HG02623 (cell line): ENCODE results near the gene PPM1M.

Experiments
- ATAC-seq: cut with Tn5 transposase; IDR thresholded peaks from one replicate; pipeline ENCODE4 v1.9.1; 2021; ENCODE audit warnings: moderate library complexity; ENCODE audit not compliant: unreplicated experiment

The PPM1M gene

GRCh38 chr3:52245322-52246263, at the start of gene PPM1M:
TSS of gene PPM1M (plus strand) at chr3:52245759. CDS start at chr3:52245825, 66 bp downstream.
- ATAC-seq: no peak

GRCh38 chr3:52195823-52196331, 49.7 kb upstream of the PPM1M start:
- ATAC-seq: no peak

GRCh38 chr3:52196977-52197376, 48.6 kb upstream of the PPM1M start:
- ATAC-seq: no peak

- ATAC-seq: no peak
Measured at GRCh38 chr3:52197499-52197841, 48.1 kb upstream of the PPM1M start.

GRCh38 chr3:52197842-52198625, 47.5 kb upstream of the PPM1M start, which contains the start of gene ALAS1:
TSS of gene ALAS1 (plus strand) at chr3:52198160. CDS start at chr3:52199242, 1,082 bp downstream.
- peak; percentile 70 for ATAC-seq

- ATAC-seq: no peak
Measured at GRCh38 chr3:52198643-52199608, 46.6 kb upstream of the PPM1M start.

- ATAC-seq: no peak
Measured at GRCh38 chr3:52200981-52201679, 44.4 kb upstream of the PPM1M start.

- ATAC-seq: no peak
Measured at GRCh38 chr3:52202384-52203077, 43.0 kb upstream of the PPM1M start.

GRCh38 chr3:52203701-52204100, 41.9 kb upstream of the PPM1M start:
- no peak for ATAC-seq

GRCh38 chr3:52204337-52205073, 41.1 kb upstream of the PPM1M start:
- ATAC-seq: no peak

GRCh38 chr3:52205727-52206372, 39.7 kb upstream of the PPM1M start:
- no peak for ATAC-seq

GRCh38 chr3:52208556-52208955, 37.0 kb upstream of the PPM1M start:
- ATAC-seq: no peak

GRCh38 chr3:52210037-52210436, 35.5 kb upstream of the PPM1M start:
- no peak for ATAC-seq

GRCh38 chr3:52210550-52211046, 35.0 kb upstream of the PPM1M start:
- no peak for ATAC-seq

GRCh38 chr3:52211268-52211891, 34.2 kb upstream of the PPM1M start:
- no peak for ATAC-seq

GRCh38 chr3:52213005-52213404, 32.6 kb upstream of the PPM1M start:
- no peak for ATAC-seq

GRCh38 chr3:52213901-52214300, 31.7 kb upstream of the PPM1M start:
- no peak for ATAC-seq
